GM21423 (cell line): ENCODE results near the gene C10orf90.

Experiments
- ATAC-seq: cut with Tn5 transposase; IDR thresholded peaks from one replicate; pipeline ENCODE4 v1.9.1; 2021; ENCODE audit warnings: mild to moderate bottlenecking, moderate library complexity; ENCODE audit not compliant: unreplicated experiment

C10orf90 gene

DNA sequence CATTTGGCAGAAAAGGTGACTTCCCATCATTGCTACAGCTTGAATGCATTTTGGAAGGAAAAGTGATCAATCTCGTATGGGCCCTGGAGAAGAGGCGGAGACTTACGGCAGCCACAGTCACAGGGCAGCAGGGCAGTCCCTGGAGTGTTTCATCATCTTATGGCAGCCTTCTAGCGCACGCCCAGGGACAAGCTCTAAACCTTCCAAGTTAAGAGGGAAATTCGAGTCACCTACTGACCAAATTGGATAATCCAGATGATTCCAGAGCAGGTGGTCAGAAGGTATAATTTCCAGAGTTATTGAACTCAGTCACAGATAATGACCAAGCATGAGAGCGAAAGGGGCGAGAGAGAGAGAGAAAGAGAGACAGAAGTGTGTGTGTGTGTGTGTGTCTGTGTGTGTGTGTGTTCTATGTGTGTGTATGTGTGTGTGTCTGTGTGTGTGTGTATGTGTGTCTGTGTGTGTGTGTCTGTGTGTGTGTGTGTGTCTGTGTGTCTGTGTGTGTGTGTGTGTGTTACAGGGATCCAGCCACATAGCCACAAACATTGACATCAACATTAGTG is 158.5 kb downstream of the C10orf90 start:
- no peak for ATAC-seq

- ATAC-seq = no peak
Observed at GRCh38 chr10:126509182-126509581, 161.3 kb downstream of the C10orf90 start.

- no peak for ATAC-seq
Observed at GRCh38 chr10:126508535-126509040, 161.9 kb downstream of the C10orf90 start.

DNA sequence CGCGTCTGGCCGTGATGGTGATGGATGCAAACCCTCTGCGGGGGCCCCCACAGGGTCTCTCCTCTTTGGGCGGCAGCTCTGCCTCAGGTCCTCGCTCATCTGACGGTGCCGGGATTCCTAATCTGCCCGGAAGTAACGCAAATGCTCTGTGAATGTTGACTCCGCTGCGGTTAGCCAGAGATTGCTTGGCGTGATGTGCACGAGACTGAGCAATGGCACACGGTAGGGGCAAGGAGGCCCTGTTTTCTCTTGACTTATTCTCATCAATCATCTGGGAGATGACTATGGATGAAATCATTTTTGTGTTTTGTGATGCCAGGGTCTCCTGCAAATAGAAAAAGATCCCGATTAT is 165.8 kb downstream of the C10orf90 start:
- ATAC-seq = no peak

DNA sequence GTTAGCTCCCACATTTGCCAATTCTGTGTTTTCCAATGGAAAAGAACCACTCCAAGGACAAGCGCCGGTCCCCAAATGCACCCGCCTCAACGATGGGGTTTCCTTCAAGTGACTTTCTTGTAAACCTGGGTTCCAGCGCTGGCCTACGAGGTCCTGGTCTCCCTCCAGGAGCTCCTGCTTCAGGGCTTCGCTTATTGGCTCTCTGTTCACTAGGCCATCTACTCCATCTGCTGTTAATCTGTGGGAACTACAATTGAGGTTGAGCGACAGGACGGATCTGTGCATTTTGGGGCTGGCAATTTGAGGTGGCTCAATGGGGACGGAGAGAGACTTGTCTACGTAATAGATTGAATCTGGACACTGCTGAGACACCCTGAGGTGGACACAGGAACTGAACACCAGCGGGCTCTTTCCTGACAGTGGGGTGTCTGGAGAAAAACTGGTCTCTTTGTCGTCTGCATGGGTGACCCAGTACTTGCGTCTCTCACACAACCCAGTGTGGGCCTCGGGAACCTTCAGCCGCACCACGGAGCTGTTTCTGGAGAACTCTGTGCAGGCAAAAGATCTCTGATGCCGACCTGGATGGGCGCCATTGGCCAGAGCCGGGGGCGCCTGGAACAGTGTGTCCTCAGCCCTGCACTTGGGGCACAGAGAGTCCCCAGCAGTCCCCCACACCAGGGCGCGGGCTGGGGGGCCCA is 166.3 kb downstream of the C10orf90 start:
- ATAC-seq = no peak

DNA sequence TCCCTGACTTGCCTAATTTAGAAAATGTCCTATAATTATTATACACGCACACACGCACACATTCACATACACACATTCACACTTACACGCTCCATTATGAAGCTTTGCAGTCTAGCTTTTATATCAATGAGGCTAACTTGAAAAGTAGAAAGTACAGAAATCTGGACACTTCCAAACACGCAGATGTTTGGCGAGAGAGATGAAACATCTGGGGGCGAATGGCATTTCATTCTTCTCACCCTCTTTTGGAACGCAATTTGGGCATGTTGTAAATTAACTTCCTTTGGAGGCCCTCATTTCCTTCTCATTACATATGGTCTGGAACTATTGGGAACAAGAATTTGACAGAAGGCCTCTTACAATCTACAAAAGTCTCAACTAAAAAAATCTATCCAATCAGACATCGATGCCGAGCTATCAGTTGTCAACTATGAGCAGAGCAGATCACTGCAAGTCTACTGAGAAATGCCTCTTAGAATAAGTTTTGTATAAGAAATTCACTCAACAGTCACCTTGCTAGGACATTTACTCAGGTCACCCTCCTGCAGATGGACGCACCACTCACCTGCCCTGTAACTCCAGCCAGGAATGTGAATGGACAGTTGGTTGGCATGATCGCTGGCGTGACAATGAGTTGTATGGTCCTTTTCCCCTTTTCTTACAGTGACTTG is 167.0 kb downstream of the C10orf90 start:
- no peak for ATAC-seq

GRCh38 chr10:126502441-126502840 is 168.1 kb downstream of the C10orf90 start:
- no peak for ATAC-seq

GRCh38 chr10:126501828-126502227 is 168.7 kb downstream of the C10orf90 start:
- ATAC-seq = no peak

DNA sequence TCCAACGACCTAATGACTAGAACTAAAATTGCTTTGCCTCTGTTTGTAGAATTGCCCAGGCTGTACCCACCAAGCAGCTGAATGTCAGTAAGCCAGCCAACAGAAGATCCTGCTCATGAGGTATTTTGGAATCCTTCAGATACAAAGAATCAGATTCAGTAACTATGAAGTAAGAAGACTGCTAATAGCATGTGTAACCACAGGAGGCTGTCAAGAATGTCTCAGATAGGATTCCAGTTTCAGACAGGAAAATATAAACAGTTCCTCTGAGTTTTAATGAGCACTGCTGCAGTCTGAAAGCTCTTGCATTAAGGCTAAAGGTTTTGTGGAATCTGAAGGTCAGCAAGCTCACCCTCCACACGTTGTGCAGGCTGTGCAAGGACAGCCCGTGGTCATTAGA is 169.6 kb downstream of the C10orf90 start:
- ATAC-seq = no peak

DNA sequence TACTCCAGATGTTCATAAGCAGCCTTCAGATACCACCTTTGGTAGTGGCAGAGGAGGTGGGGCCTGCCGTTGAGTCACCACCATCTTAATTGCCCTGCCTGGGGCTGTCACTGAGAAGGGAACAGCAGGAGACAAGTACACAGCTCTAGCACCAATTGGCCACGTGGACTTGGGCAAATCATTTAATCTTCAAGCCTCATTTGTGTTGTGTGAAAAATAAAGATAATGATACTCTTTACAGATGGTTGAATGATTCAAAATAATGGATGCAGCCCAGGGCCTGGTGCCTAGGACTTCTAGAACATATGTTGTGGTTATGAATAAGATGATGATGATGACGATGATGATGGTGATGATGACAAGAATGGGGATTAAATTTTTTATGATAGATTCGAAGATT is 170.3 kb downstream of the C10orf90 start:
- ATAC-seq = no peak

- ATAC-seq = no peak
Observed at GRCh38 chr10:126499744-126500143, 170.7 kb downstream of the C10orf90 start.

- ATAC-seq = no peak
Observed at GRCh38 chr10:126497672-126498071, 172.8 kb downstream of the C10orf90 start.

DNA sequence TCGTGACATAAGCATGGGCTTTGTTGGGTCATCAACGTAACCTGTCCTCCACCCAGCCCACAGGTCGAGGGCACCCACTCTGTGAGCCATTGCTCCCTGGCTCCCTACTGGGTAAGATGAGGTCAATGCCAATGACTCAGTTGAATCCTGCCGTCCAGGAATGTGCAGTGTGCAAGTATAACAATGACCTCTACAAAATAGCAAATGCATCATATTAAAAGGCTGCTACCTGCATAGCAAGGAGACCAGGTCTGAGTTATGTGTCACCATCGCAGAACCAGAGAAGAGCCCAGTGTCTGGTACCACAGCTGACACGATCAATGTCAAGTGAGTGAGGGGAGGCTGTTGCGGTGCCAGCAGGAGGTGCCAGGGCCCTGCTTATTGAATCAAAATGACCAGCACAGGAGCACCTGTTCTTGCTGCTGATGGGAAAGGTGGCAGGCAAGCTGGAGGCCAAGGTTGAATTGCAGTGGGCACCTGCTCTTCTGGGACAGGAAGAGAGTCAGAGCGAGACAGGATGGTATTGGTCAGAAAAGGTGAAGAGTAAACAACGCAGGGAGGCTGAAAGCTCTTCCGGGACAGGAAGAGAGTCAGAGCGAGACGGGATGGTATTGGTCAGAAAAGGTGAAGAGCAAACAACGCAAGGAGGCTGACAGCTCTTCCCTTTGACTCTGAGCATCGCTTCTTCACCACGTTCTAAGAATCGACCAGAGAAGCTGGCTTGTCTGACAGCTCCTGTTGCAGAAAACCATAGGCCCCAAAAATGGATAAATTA is 173.5 kb downstream of the C10orf90 start:
- no peak for ATAC-seq

- no peak for ATAC-seq
Observed at GRCh38 chr10:126491476-126491875, 179.0 kb downstream of the C10orf90 start.

DNA sequence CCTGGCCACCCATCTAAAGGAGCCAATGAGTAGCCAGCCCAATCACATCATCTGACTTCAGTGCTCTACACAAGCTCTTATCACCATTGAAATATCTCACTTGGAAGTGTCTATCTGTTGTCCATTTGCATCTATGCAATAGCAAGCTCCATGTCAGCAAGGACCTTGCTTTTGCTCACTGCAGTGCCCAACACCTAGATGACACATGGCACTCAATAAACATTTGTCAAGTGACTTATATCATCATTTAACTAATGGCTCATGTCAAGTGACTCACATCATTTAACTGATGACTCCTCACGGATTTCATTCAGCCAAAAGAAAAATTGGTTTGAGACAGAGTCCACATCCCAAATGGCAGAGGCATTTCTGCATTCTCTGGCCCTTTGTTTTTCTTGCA is 189.3 kb downstream of the C10orf90 start:
- ATAC-seq = no peak

GRCh38 chr10:126480648-126481047 is 189.8 kb downstream of the C10orf90 start:
- ATAC-seq = no peak

- ATAC-seq = no peak
Observed at GRCh38 chr10:126479280-126479895, 191.1 kb downstream of the C10orf90 start.

DNA sequence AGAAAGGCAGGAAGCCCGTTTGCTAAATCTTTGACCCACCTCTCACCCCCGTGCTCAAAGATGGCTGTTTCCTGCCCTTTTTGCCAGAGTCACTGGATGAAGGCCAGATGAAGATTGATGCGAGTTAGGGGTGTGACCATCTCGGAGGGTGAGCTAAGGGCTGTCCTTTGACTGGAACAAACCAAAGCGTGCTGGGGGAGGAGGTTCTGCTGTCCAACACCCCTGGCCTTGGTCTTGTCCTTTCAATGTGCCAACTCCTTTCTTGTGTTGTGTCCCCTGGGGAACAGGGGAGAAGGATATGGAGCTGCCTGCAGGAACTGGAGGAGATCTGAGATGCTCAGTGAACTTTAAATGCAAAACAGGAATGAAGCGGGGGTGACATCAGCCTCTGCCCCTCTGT is 191.9 kb downstream of the C10orf90 start:
- no peak for ATAC-seq

DNA sequence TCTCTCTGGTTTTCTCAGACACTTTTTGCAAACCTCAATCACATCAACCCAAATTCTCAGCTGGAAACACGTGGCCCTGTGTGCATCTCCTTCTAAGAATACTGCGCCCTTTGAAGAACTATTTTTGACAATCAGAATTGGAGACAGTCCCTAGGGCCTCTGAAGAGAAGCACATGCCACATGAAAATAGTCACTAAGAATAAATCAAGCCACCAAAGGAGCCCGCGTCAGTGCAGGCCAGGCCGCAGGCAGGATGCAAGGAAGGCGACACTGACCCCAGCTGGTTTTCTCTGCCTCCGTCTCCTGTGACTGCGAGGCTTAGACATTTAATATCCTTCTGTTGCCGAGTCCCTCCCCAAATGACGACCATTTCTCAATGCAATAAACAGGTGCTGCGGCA is 194.2 kb downstream of the C10orf90 start:
- ATAC-seq = no peak

DNA sequence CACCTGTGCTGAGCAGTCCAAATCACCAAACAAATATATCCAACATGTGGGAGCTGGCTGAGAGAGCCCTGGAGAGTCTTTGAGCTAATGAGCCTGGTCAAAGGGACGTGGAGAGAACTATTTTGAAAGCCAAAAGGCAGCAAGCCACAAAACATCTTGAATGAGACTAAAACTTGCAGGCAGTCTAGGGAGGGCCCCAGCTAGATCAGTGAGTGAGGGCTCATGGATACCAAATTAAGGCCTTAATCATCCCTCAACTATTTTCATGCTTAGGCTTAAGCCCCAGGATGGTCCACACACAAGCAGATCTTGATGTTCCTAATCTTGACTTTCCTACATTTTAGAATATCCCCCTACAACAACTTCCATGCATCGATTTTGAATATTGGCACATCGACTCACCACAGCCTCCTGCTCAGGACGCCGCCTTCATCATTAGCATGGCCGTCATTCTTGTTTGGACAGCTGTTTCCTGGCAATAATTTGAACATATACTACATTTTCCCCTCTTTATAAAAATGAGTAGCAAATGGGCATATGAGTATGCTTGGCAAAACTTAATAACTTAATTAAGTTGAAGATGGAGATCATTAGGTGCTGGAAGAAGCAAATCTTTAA is 195.3 kb downstream of the C10orf90 start:
- ATAC-seq = no peak

GRCh38 chr10:126474031-126474430 is 196.5 kb downstream of the C10orf90 start:
- no peak for ATAC-seq
